ENCODE measurements around the gene CYTH3. TPM values are rescaled to one million over a fixed set of nuclear protein-coding genes. Genes with fewer than 3 reads are reported as not detected.

CYTH3 gene
- total and polyA plus RNA-seq, 9 donors = 20.3 to 46.7 (median 41.3) TPM

GRCh38 chr7:6170571-6171531, 101.6 kb downstream of the CYTH3 start:
- Histone ChIP-seq H3K27ac (ENCODE audit: low read length) (no peak overlapping the region), H3K4me1 (ENCODE audit: control insufficient read depth, insufficient read depth, low read length) (peaks cover 47% of the 10 kb centered on the region), H3K36me3 (ENCODE audit: control insufficient read depth, insufficient read depth, low read length) (peaks cover 50% of the 10 kb centered on the region), H3K4me3 (ENCODE audit: low read length) (no peak overlapping the region), H3K9me3 (replicated peaks; ENCODE audit: control insufficient read depth, low read depth, low read length) (no peaks in the 10 kb centered on the region), H3K27me3 (ENCODE audit: control insufficient read depth, insufficient read depth, low read length) (no peaks in the 10 kb centered on the region)
- 79% methylated on average over 56 of the region's 59 CpGs for WGBS (ENCODE audit: insufficient coverage)
- no peak for DNase-seq

- Histone ChIP-seq H3K27me3 (ENCODE audit: control insufficient read depth, insufficient read depth, low read length) (no peaks in the 10 kb centered on the region), H3K9me3 (replicated peaks; ENCODE audit: control insufficient read depth, low read depth, low read length) (no peaks in the 10 kb centered on the region), H3K4me1 (ENCODE audit: control insufficient read depth, insufficient read depth, low read length) (peaks cover 52% of the 10 kb centered on the region), H3K4me3 (ENCODE audit: low read length) (no peak overlapping the region), H3K27ac (ENCODE audit: low read length) (no peak overlapping the region), H3K36me3 (ENCODE audit: control insufficient read depth, insufficient read depth, low read length) (peaks cover 54% of the 10 kb centered on the region)
- DNase-seq = no peak
- 84% methylated on average over 36 of the region's 36 CpGs for WGBS (ENCODE audit: insufficient coverage)
Measured at GRCh38 chr7:6169805-6170520, 102.5 kb downstream of the CYTH3 start.

GRCh38 chr7:6168477-6168868, 104.0 kb downstream of the CYTH3 start:
- peaks cover 67% of the 10 kb centered on the region for H3K36me3 ChIP-seq (ENCODE audit: control insufficient read depth, insufficient read depth, low read length)
- no peak overlapping the region for H3K4me3 ChIP-seq (ENCODE audit: low read length)
- peak overlapping the region; percentile 29 for H3K27ac ChIP-seq (ENCODE audit: low read length)
- 78% methylated on average over 12 of the region's 14 CpGs for WGBS (ENCODE audit: insufficient coverage)
- H3K4me1 ChIP-seq (ENCODE audit: control insufficient read depth, insufficient read depth, low read length) = peaks cover 60% of the 10 kb centered on the region
- no peaks in the 10 kb centered on the region for H3K27me3 ChIP-seq (ENCODE audit: control insufficient read depth, insufficient read depth, low read length)
- no peaks in the 10 kb centered on the region for H3K9me3 ChIP-seq (replicated peaks; ENCODE audit: control insufficient read depth, low read depth, low read length)
- no peak for DNase-seq

GRCh38 chr7:6167587-6168476, 104.6 kb downstream of the CYTH3 start:
- Histone ChIP-seq H3K9me3 (replicated peaks; ENCODE audit: control insufficient read depth, low read depth, low read length) (no peaks in the 10 kb centered on the region), H3K27me3 (ENCODE audit: control insufficient read depth, insufficient read depth, low read length) (no peaks in the 10 kb centered on the region), H3K27ac (ENCODE audit: low read length) (peak overlapping the region; percentile 29), H3K4me1 (ENCODE audit: control insufficient read depth, insufficient read depth, low read length) (peaks cover 64% of the 10 kb centered on the region), H3K4me3 (ENCODE audit: low read length) (no peak overlapping the region), H3K36me3 (ENCODE audit: control insufficient read depth, insufficient read depth, low read length) (peaks cover 70% of the 10 kb centered on the region)
- no peak for DNase-seq
- WGBS (ENCODE audit: insufficient coverage) = 60% methylated on average over 9 of the region's 22 CpGs

GRCh38 chr7:6167004-6167551, 105.3 kb downstream of the CYTH3 start:
- no peak for DNase-seq
- no peaks in the 10 kb centered on the region for H3K9me3 ChIP-seq (replicated peaks; ENCODE audit: control insufficient read depth, low read depth, low read length)
- peaks cover 71% of the 10 kb centered on the region for H3K36me3 ChIP-seq (ENCODE audit: control insufficient read depth, insufficient read depth, low read length)
- H3K4me3 ChIP-seq (ENCODE audit: low read length) = no peak overlapping the region
- H3K4me1 ChIP-seq (ENCODE audit: control insufficient read depth, insufficient read depth, low read length) = peaks cover 67% of the 10 kb centered on the region
- peak overlapping the region; percentile 13 for H3K27ac ChIP-seq (ENCODE audit: low read length)
- H3K27me3 ChIP-seq (ENCODE audit: control insufficient read depth, insufficient read depth, low read length) = no peaks in the 10 kb centered on the region
- WGBS (ENCODE audit: insufficient coverage) = 69% methylated on average over 13 of the region's 13 CpGs

GRCh38 chr7:6166443-6166891, 106.0 kb downstream of the CYTH3 start:
- no peak for DNase-seq
- Histone ChIP-seq H3K9me3 (replicated peaks; ENCODE audit: control insufficient read depth, low read depth, low read length) (no peaks in the 10 kb centered on the region), H3K4me3 (ENCODE audit: low read length) (no peak overlapping the region), H3K27ac (ENCODE audit: low read length) (peak overlapping the region; percentile 20), H3K27me3 (ENCODE audit: control insufficient read depth, insufficient read depth, low read length) (no peaks in the 10 kb centered on the region), H3K36me3 (ENCODE audit: control insufficient read depth, insufficient read depth, low read length) (peaks cover 76% of the 10 kb centered on the region), H3K4me1 (ENCODE audit: control insufficient read depth, insufficient read depth, low read length) (peaks cover 62% of the 10 kb centered on the region)
- 40% methylated on average over 11 of the region's 13 CpGs for WGBS (ENCODE audit: insufficient coverage)

GRCh38 chr7:6165521-6166320, 106.7 kb downstream of the CYTH3 start:
- Histone ChIP-seq H3K36me3 (ENCODE audit: control insufficient read depth, insufficient read depth, low read length) (peaks cover 74% of the 10 kb centered on the region), H3K9me3 (replicated peaks; ENCODE audit: control insufficient read depth, low read depth, low read length) (no peaks in the 10 kb centered on the region), H3K27ac (ENCODE audit: low read length) (peak overlapping the region; percentile 32), H3K27me3 (ENCODE audit: control insufficient read depth, insufficient read depth, low read length) (no peaks in the 10 kb centered on the region), H3K4me1 (ENCODE audit: control insufficient read depth, insufficient read depth, low read length) (peaks cover 57% of the 10 kb centered on the region), H3K4me3 (ENCODE audit: low read length) (no peak overlapping the region)
- WGBS (ENCODE audit: insufficient coverage) = 85% methylated on average over 20 of the region's 36 CpGs
- DNase-seq = no peak

- peak overlapping the region; percentile 32 for H3K27ac ChIP-seq (ENCODE audit: low read length)
- 49% methylated on average over 13 of the region's 19 CpGs for WGBS (ENCODE audit: insufficient coverage)
- DNase-seq = no peak
Measured at GRCh38 chr7:6165075-6165474, 107.3 kb downstream of the CYTH3 start.

GRCh38 chr7:6164491-6164890, 107.9 kb downstream of the CYTH3 start:
- Histone ChIP-seq H3K27ac (ENCODE audit: low read length) (peak overlapping the region; percentile 24), H3K9me3 (replicated peaks; ENCODE audit: control insufficient read depth, low read depth, low read length) (no peaks in the 10 kb centered on the region), H3K36me3 (ENCODE audit: control insufficient read depth, insufficient read depth, low read length) (peaks cover 67% of the 10 kb centered on the region), H3K4me1 (ENCODE audit: control insufficient read depth, insufficient read depth, low read length) (peaks cover 66% of the 10 kb centered on the region), H3K27me3 (ENCODE audit: control insufficient read depth, insufficient read depth, low read length) (no peaks in the 10 kb centered on the region), H3K4me3 (ENCODE audit: low read length) (no peak overlapping the region)
- DNase-seq = peak; percentile 52
- whole genome bisulfite sequencing (ENCODE audit: insufficient coverage) = 49% methylated on average over 28 of the region's 28 CpGs

More at GRCh38 chr7:6165075-6165474, 107.3 kb downstream of the CYTH3 start:
- H3K27me3 ChIP-seq (ENCODE audit: control insufficient read depth, insufficient read depth, low read length) = no peaks in the 10 kb centered on the region
- no peaks in the 10 kb centered on the region for H3K9me3 ChIP-seq (replicated peaks; ENCODE audit: control insufficient read depth, low read depth, low read length)
- H3K4me1 ChIP-seq (ENCODE audit: control insufficient read depth, insufficient read depth, low read length) = peaks cover 61% of the 10 kb centered on the region
- no peak overlapping the region for H3K4me3 ChIP-seq (ENCODE audit: low read length)
- peaks cover 68% of the 10 kb centered on the region for H3K36me3 ChIP-seq (ENCODE audit: control insufficient read depth, insufficient read depth, low read length)

All from muscle of leg (tissue), 11 donors.